ENCODE data around the gene ROM1.

The ROM1 gene

GRCh38 chr11:62652161-62653006 lies 39.3 kb downstream of the ROM1 start:
- peaks cover 25% of the 10 kb centered on the region for H3K36me3 ChIP-seq (ENCODE audit: insufficient read depth, low read length)
- H3K27ac ChIP-seq (ENCODE audit: low read depth, low read length): peak overlapping the region; percentile 80
- H3K9ac ChIP-seq (ENCODE audit: low read depth, low read length): peak overlapping the region; percentile 87
- H3K9me3 ChIP-seq (ENCODE audit: insufficient read depth, low read depth, low read length): no peaks in the 10 kb centered on the region
- H3K27me3 ChIP-seq (ENCODE audit: insufficient read depth, low read length): no peaks in the 10 kb centered on the region
- WGBS: 41% methylated on average over 16 of the region's 16 CpGs
- peak overlapping the region; percentile 79 for H3K4me3 ChIP-seq (ENCODE audit: low read length)
- no peaks in the 10 kb centered on the region for H3K4me1 ChIP-seq (ENCODE audit: insufficient read depth, low read length)

GRCh38 chr11:62654297-62654696 lies 41.2 kb downstream of the ROM1 start:
- 97% methylated on average over 11 of the region's 11 CpGs for WGBS
- no peak overlapping the region for H3K27ac ChIP-seq (ENCODE audit: low read depth, low read length)
- H3K4me1 ChIP-seq (ENCODE audit: insufficient read depth, low read length): no peaks in the 10 kb centered on the region
- H3K4me3 ChIP-seq (ENCODE audit: low read length): no peak overlapping the region
- H3K9me3 ChIP-seq (ENCODE audit: insufficient read depth, low read depth, low read length): no peaks in the 10 kb centered on the region
- H3K36me3 ChIP-seq (ENCODE audit: insufficient read depth, low read length): peaks cover 9% of the 10 kb centered on the region
- H3K9ac ChIP-seq (ENCODE audit: low read depth, low read length): no peak overlapping the region
- H3K27me3 ChIP-seq (ENCODE audit: insufficient read depth, low read length): no peaks in the 10 kb centered on the region

- H3K9me3 ChIP-seq (ENCODE audit: insufficient read depth, low read depth, low read length): no peaks in the 10 kb centered on the region
- peaks cover 5% of the 10 kb centered on the region for H3K36me3 ChIP-seq (ENCODE audit: insufficient read depth, low read length)
- H3K27me3 ChIP-seq (ENCODE audit: insufficient read depth, low read length): no peaks in the 10 kb centered on the region
- no peak overlapping the region for H3K9ac ChIP-seq (ENCODE audit: low read depth, low read length)
- no peaks in the 10 kb centered on the region for H3K4me1 ChIP-seq (ENCODE audit: insufficient read depth, low read length)
- 64% methylated on average over 5 of the region's 5 CpGs for WGBS
- no peak overlapping the region for H3K4me3 ChIP-seq (ENCODE audit: low read length)
- no peak overlapping the region for H3K27ac ChIP-seq (ENCODE audit: low read depth, low read length)
Measured at GRCh38 chr11:62656796-62657429, 43.9 kb downstream of the ROM1 start.

DNA sequence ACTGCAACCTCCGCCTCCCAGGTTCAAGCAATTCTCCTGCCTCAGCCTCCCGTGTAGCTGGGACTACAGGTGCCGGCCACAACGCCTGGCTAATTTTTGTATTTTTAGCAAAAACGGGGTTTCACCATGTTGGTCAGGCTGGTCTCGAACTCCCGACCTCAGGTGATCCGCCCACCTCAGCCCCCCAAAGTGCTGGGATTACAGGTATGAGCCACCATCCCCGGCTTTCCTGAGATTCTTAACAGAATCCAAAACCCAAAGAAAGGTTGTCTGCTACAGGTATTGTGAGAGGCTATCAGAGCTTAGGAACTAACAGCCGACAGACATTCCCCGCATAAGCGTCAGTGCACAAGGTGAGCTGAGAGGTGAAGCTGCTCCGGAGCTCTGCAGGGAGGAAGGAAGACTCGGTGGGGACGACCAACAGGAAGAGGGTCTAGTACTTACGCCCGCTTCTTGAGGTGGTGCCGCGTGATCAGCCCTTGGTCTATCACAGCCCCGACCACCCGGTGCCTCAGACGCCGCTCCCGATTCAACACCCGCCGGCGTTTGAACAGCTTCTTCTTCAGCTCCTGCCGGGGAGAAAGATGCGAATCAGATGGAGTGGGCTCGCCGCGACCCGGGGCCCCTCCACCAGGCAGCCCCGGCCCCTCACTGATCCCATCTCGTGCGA lies 51.5 kb downstream of the ROM1 start:
- H3K4me1 ChIP-seq (ENCODE audit: insufficient read depth, low read length): peaks cover 9% of the 10 kb centered on the region; the same call in 1 of the 2 replicates
- peak overlapping the region; percentile 98 for H3K27ac ChIP-seq (ENCODE audit: low read depth, low read length)
- no peaks in the 10 kb centered on the region for H3K9me3 ChIP-seq (ENCODE audit: insufficient read depth, low read depth, low read length)
- WGBS: 2% methylated on average over 36 of the region's 36 CpGs
- peaks cover 42% of the 10 kb centered on the region for H3K36me3 ChIP-seq (ENCODE audit: insufficient read depth, low read length)
- peak overlapping the region; percentile 99 for H3K4me3 ChIP-seq (ENCODE audit: low read length)
- H3K27me3 ChIP-seq (ENCODE audit: insufficient read depth, low read length): no peaks in the 10 kb centered on the region
- H3K9ac ChIP-seq (ENCODE audit: low read depth, low read length): peak overlapping the region; percentile 100
